H9 (cell line): Measurements from ENCODE around the gene HNRNPF. TPM values are rescaled to one million over a fixed set of nuclear protein-coding genes. Genes with fewer than 3 reads are reported as not detected.
A peak's percentile ranks its signal among the peaks of the same experiment; 100 is the strongest.

Experiments
- DNase-seq: peaks from one replicate; pipeline ENCODE4 v3.0.0-alpha.2; 2017
- H2AFZ ChIP-seq: one replicate; pipeline ENCODE4 v1.6.1; 2013; ENCODE audit warnings: mild to moderate bottlenecking, low read length, control low read depth, moderate library complexity
- H2AK5ac ChIP-seq: 2 replicates; pipeline ENCODE4 v1.6.1; 2013; ENCODE audit warnings: low read length, control low read depth, mixed read lengths; ENCODE audit not compliant: insufficient read length
- H2BK120ac ChIP-seq: one replicate; pipeline ENCODE4 v1.6.1; 2013; ENCODE audit warnings: low read depth, mild to moderate bottlenecking, low read length, control low read depth, inconsistent platforms; ENCODE audit not compliant: poor library complexity, severe bottlenecking
- H2BK12ac ChIP-seq: 2 replicates; pipeline ENCODE4 v1.6.1; 2013; ENCODE audit warnings: low read length, control low read depth, mixed read lengths, low read depth; ENCODE audit not compliant: insufficient read length
- H2BK15ac ChIP-seq: 2 replicates; pipeline ENCODE4 v1.6.1; 2013; ENCODE audit warnings: low read depth, low read length, control low read depth
- H2BK20ac ChIP-seq: one replicate; pipeline ENCODE4 v1.6.1; 2013; ENCODE audit warnings: low read depth, mild to moderate bottlenecking, low read length, control low read depth, inconsistent platforms; ENCODE audit not compliant: poor library complexity, severe bottlenecking
- H2BK5ac ChIP-seq: 2 replicates; pipeline ENCODE4 v1.6.1; 2013; ENCODE audit warnings: low read length, control low read depth, mixed read lengths; ENCODE audit not compliant: insufficient read length
- H3K14ac ChIP-seq: 2 replicates; pipeline ENCODE4 v1.6.1; 2013; ENCODE audit warnings: low read length, control low read depth; ENCODE audit not compliant: insufficient read depth
- H3K18ac ChIP-seq: 2 replicates; pipeline ENCODE4 v1.6.1; 2013; ENCODE audit warnings: low read depth, mild to moderate bottlenecking, mixed read lengths, low read length, control low read depth; ENCODE audit not compliant: insufficient read length
- H3K23ac ChIP-seq: 2 replicates; pipeline ENCODE4 v1.6.1; 2013; ENCODE audit warnings: low read length, control low read depth, mixed read lengths, low read depth; ENCODE audit not compliant: insufficient read length
- H3K23me2 ChIP-seq: 2 replicates; pipeline ENCODE4 v1.6.1; 2013; ENCODE audit warnings: low read depth, mild to moderate bottlenecking, mixed read lengths, low read length, control low read depth; ENCODE audit not compliant: insufficient read length, poor library complexity, severe bottlenecking
- H3K27ac ChIP-seq: 2 replicates; pipeline ENCODE4 v1.5.1; 2013; ENCODE audit warnings: low read length, control low read depth, mixed read lengths, low read depth; ENCODE audit not compliant: insufficient read length
- H3K27me3 ChIP-seq: 2 replicates; pipeline ENCODE4 v1.6.1; 2013; ENCODE audit warnings: low read length, control low read depth, inconsistent platforms; ENCODE audit not compliant: insufficient read depth
- H3K4ac ChIP-seq: 2 replicates; pipeline ENCODE4 v1.6.1; 2013; ENCODE audit warnings: low read depth, mild to moderate bottlenecking, control low read depth, inconsistent platforms, low read length, moderate library complexity
- H3K4me1 ChIP-seq: 2 replicates; pipeline ENCODE4 v1.6.1; 2013; ENCODE audit warnings: low read length, control low read depth, inconsistent platforms; ENCODE audit not compliant: insufficient read depth
- H3K4me2 ChIP-seq: 2 replicates; pipeline ENCODE4 v1.6.1; 2013; ENCODE audit warnings: low read length, control low read depth, mixed read lengths; ENCODE audit not compliant: insufficient read length, insufficient read depth
- H3K56ac ChIP-seq: 2 replicates; pipeline ENCODE4 v1.6.1; 2013; ENCODE audit warnings: low read depth, mild to moderate bottlenecking, mixed read lengths, low read length, control low read depth; ENCODE audit not compliant: insufficient read length
- H3K79me1 ChIP-seq: 2 replicates; pipeline ENCODE4 v1.6.1; 2013; ENCODE audit warnings: low read depth, mild to moderate bottlenecking, moderate library complexity, low read length, control low read depth, inconsistent platforms; ENCODE audit not compliant: insufficient read depth, poor library complexity, severe bottlenecking
- H3K79me2 ChIP-seq: 2 replicates; pipeline ENCODE4 v1.6.1; 2013; ENCODE audit warnings: low read length, control low read depth, inconsistent platforms; ENCODE audit not compliant: insufficient read depth
- H3K9ac ChIP-seq: 2 replicates; pipeline ENCODE4 v1.6.1; 2013; ENCODE audit warnings: low read length, control low read depth, mixed read lengths; ENCODE audit not compliant: insufficient read length; ENCODE audit errors: extremely low read depth
- H3K9me3 ChIP-seq: one replicate; pipeline ENCODE4 v1.6.1; 2013; ENCODE audit warnings: low read depth, low read length, inconsistent platforms; ENCODE audit not compliant: control insufficient read depth
- H3T11ph ChIP-seq: one replicate; pipeline ENCODE4 v1.6.1; 2013; ENCODE audit warnings: mild to moderate bottlenecking, low read length, control low read depth, inconsistent platforms
- H4K20me1 ChIP-seq: one replicate; pipeline ENCODE4 v1.6.1; 2013; ENCODE audit not compliant: control insufficient read depth, insufficient read length, insufficient read depth
- H4K5ac ChIP-seq: 2 replicates; pipeline ENCODE4 v1.6.1; 2013; ENCODE audit warnings: low read depth, mild to moderate bottlenecking, mixed read lengths, low read length, control low read depth; ENCODE audit not compliant: insufficient read length
- H4K8ac ChIP-seq: replicated peaks from 2 replicates; pipeline ENCODE4 v1.6.1; 2013; ENCODE audit warnings: low read length, control low read depth, mixed read lengths, low read depth; ENCODE audit not compliant: insufficient read length
- H4K91ac ChIP-seq: 2 replicates; pipeline ENCODE4 v1.6.1; 2013; ENCODE audit warnings: low read depth, mild to moderate bottlenecking, moderate library complexity, mixed read lengths, low read length, control low read depth; ENCODE audit not compliant: insufficient read length
- H3K27ac Mint-ChIP-seq, 3 experiments: 2 replicates in 2 of 3; 3 replicates in 1 of 3; pipeline ENCODE4 v1.8.0; 2020 to 2021; ENCODE audit warnings: mixed read lengths in 3 of 3, mild to moderate bottlenecking in 1 of 3, moderate library complexity in 1 of 3
- H3K27me3 Mint-ChIP-seq: 2 replicates; pipeline ENCODE4 v1.8.0; 2021; ENCODE audit warnings: low read depth, mild to moderate bottlenecking, moderate library complexity, mixed read lengths
- H3K36me3 Mint-ChIP-seq, 3 experiments: 2 replicates in 2 of 3; 3 replicates in 1 of 3; pipeline ENCODE4 v1.8.0; 2020 to 2021; ENCODE audit warnings: low read depth in 3 of 3, mixed read lengths in 3 of 3; ENCODE audit not compliant: insufficient read depth in 1 of 3
- H3K4me1 Mint-ChIP-seq, 2 experiments: 2 replicates each; pipeline ENCODE4 v1.8.0; 2020; ENCODE audit warnings: mixed read lengths in 2 of 2
- H3K4me3 Mint-ChIP-seq, 2 experiments: 2 replicates in 1 of 2; 3 replicates in 1 of 2; pipeline ENCODE4 v1.8.0; 2020 to 2021; ENCODE audit warnings: mild to moderate bottlenecking in 2 of 2, mixed read lengths in 2 of 2, moderate library complexity in 1 of 2
- H3K9me3 Mint-ChIP-seq, 2 experiments: 2 replicates in 1 of 2; 3 replicates in 1 of 2; pipeline ENCODE4 v1.8.0; 2020; ENCODE audit warnings: mild to moderate bottlenecking in 2 of 2, mixed read lengths in 2 of 2, moderate library complexity in 1 of 2
- CTCF ChIP-seq: fragments of 200-600 bp; sonication (generic); conservative IDR thresholded peaks from 3 replicates; pipeline ENCODE4 v1.8.0; 2021; ENCODE audit warnings: antibody characterized with exemption, mild to moderate bottlenecking
- WGBS: extraction: QIAGEN DNeasy Blood & Tissue Kit; methylation state at CpG from one replicate; pipeline ENCODE4 v1.1.7; 2013; ENCODE audit warnings: missing lambda C conversion rate, low lambda C conversion rate, mixed read lengths; ENCODE audit not compliant: insufficient read length; ENCODE audit errors: extremely low coverage; 5-methylcytosine and 5-hydroxymethylcytosine counted together
- total RNA-seq: library from RNA; stranded (reverse); gene quantifications from 2 replicates; pipeline ENCODE4 v1.2.1, GENCODE V29; 2021

The HNRNPF gene
- total RNA-seq, 1 experiment from 2014 or later = 411 TPM

- Histone ChIP-seq H3K23ac (no peak overlapping the region), H4K8ac (no peak overlapping the region), H3K79me2 (no peaks in the 10 kb centered on the region), H2BK20ac (no peak overlapping the region), H4K5ac (no peak overlapping the region), H3K27me3 (no peaks in the 10 kb centered on the region), H2AFZ (no peak overlapping the region), H2BK120ac (no peak overlapping the region), H3K9me3 (no peaks in the 10 kb centered on the region), H3K9ac (no peak overlapping the region), H3K56ac (no peak overlapping the region), H3K18ac (no peak overlapping the region), H2BK15ac (no peak overlapping the region), H2BK5ac (no peak overlapping the region), H2AK5ac (no peak overlapping the region), H3K4me2 (no peak overlapping the region), H3K4me1 (no peaks in the 10 kb centered on the region), H3K14ac (no peak overlapping the region; the same call in 1 of the 2 replicates), H2BK12ac (no peak overlapping the region), H4K20me1 (no peaks in the 10 kb centered on the region), H3K23me2 (no peaks in the 10 kb centered on the region), H3K4ac (no peak overlapping the region), H3K27ac (no peak overlapping the region), H4K91ac (no peak overlapping the region), H3T11ph (no peak overlapping the region), H3K79me1 (no peaks in the 10 kb centered on the region)
- Mint-ChIP-seq H3K9me3 (no peaks in the 10 kb centered on the region; a peak in 1 of 5 replicates), H3K27ac (peak overlapping the region in 1 of 3 experiments; percentile 55; a peak in 1 of 7 replicates), H3K36me3 (no peaks in the 10 kb centered on the region), H3K4me3 (no peak overlapping the region), H3K27me3 (peaks cover 8% of the 10 kb centered on the region), H3K4me1 (peaks cover 44 to 47% of the 10 kb centered on the region in 2 experiments)
- TF ChIP-seq CTCF = no peak
- WGBS = no CpG with 5 or more reads among the region's 2 CpGs
- no peak for DNase-seq
These were observed 32.1 kb downstream of the HNRNPF start for GRCh38 chr10:43376828-43377423.
